HCT116 (cell line): ENCODE data around the gene HYAL1. TPM values are rescaled to one million over a fixed set of nuclear protein-coding genes. Genes with fewer than 3 reads are reported as not detected.

Experiments
- ATAC-seq: fragments of 200-7000 bp; cut with Tn5 transposase; 2 replicates; pipeline ENCODE4 v1.9.1; 2020; ENCODE audit warnings: mild to moderate bottlenecking, moderate library complexity
- BruUV-seq: library from RNA; stranded (reverse); fragments of 400-500 nt; replicated peaks from 2 replicates; lab custom pipeline; 2021; lab: Mats Ljungman, UMichigan
- CTCF ChIA-PET: fragments of 300-600 bp; sonication (Branson Sonifier 250); formaldehyde crosslinking; loops from one replicate; lab custom pipeline; 2021; ENCODE audit warnings: antibody characterized with exemption; lab: Charles Lee
- POLR2A ChIA-PET: fragments of 300-600, 350-600 bp; sonication (Branson Sonifier 250); formaldehyde crosslinking; loops from one replicate; lab custom pipeline; 2021; ENCODE audit warnings: antibody characterized with exemption; lab: Charles Lee
- RAD21 ChIA-PET, 2 experiments: fragments of 300-600 bp; sonication (Branson Sonifier 250); formaldehyde crosslinking; loops; one replicate each; lab custom pipeline; 2023; ENCODE audit warnings: low total read pairs in 2 of 2; ENCODE audit not compliant: uncharacterized antibody in 2 of 2, unreplicated experiment in 2 of 2, low non-redundant PET in 1 of 2; lab: Charles Lee
- DNase-seq: peaks from one replicate; pipeline ENCODE4 v3.0.0-alpha.2; 2010; ENCODE audit warnings: low read depth, low spot score
- H2AFZ ChIP-seq: fragments of 200-600 bp; shearing (Covaris generic), sonication (generic); 2 replicates; pipeline ENCODE4 v1.6.1; 2017; ENCODE audit warnings: low read depth, mixed run types, mixed read lengths, antibody characterized with exemption, low read length; ENCODE audit not compliant: poor library complexity, severe bottlenecking
- H3K27ac ChIP-seq: 2 replicates; pipeline ENCODE4 v1.5.1; 2012; ENCODE audit warnings: low read depth, low read length
- H3K27me3 ChIP-seq: fragments of 200-600 bp; sonication (generic); 2 replicates; pipeline ENCODE4 v1.6.1; 2016; ENCODE audit warnings: mixed run types, low read length, mixed read lengths; ENCODE audit not compliant: insufficient read depth
- H3K36me3 ChIP-seq, 2 experiments: fragments of 200-500 bp in 1 of 2; fragments of 200-600 bp in 1 of 2; sonication (Bioruptor generic) in 1 of 2; sonication (generic) in 1 of 2; 2 replicates each; pipeline versions ENCODE4 v1.5.1 to v1.6.1; 2014 to 2016; ENCODE audit warnings: low read length in 2 of 2, inconsistent platforms in 1 of 2, mixed read lengths in 1 of 2, mixed run types in 1 of 2; ENCODE audit not compliant: insufficient read depth in 2 of 2, control insufficient read depth in 1 of 2
- H3K4me1 ChIP-seq, 2 experiments: fragments of 200-600 bp in 1 of 2; sonication (generic) in 1 of 2; 2 replicates each; pipeline versions ENCODE4 v1.5.1 to v1.6.1; 2012 to 2017; ENCODE audit warnings: low read length in 2 of 2, inconsistent platforms in 1 of 2, mild to moderate bottlenecking in 1 of 2, mixed read lengths in 1 of 2, mixed run types in 1 of 2, moderate library complexity in 1 of 2; ENCODE audit not compliant: insufficient read depth in 2 of 2, control insufficient read depth in 1 of 2
- H3K4me2 ChIP-seq: fragments of 200-600 bp; sonication (generic); 2 replicates; pipeline ENCODE4 v1.6.1; 2017; ENCODE audit warnings: mixed run types, low read length, mixed read lengths
- H3K4me3 ChIP-seq, 2 experiments: fragments of 200-600 bp in 1 of 2; sonication (generic) in 1 of 2; replicated peaks in 1 of 2; 2 replicates each; pipeline ENCODE4 v1.5.1; 2011 to 2016; ENCODE audit warnings: low read length in 2 of 2, control low read depth in 1 of 2, low read depth in 1 of 2, mild to moderate bottlenecking in 1 of 2, mixed read lengths in 1 of 2, mixed run types in 1 of 2
- H3K79me2 ChIP-seq: fragments of 200-600 bp; sonication (generic); 2 replicates; pipeline ENCODE4 v1.6.1; 2017; ENCODE audit warnings: mild to moderate bottlenecking, mixed run types, low read length, moderate library complexity, mixed read lengths; ENCODE audit not compliant: insufficient read depth
- H3K9ac ChIP-seq: fragments of 200-600 bp; sonication (generic); 2 replicates; pipeline ENCODE4 v1.6.1; 2016; ENCODE audit warnings: low read length, mixed read lengths
- H3K9me2 ChIP-seq: fragments of 200-600 bp; sonication (generic), shearing (Covaris generic); 2 replicates; pipeline ENCODE4 v1.6.1; 2017; ENCODE audit warnings: mixed run types, mild to moderate bottlenecking, moderate library complexity; ENCODE audit not compliant: insufficient read depth
- H3K9me3 ChIP-seq, 2 experiments: fragments of 200-500 bp in 1 of 2; fragments of 200-600 bp in 1 of 2; sonication (Bioruptor generic) in 1 of 2; sonication (generic) in 1 of 2; 2 replicates each; pipeline ENCODE4 v1.6.1; 2014 to 2017; ENCODE audit warnings: low read length in 2 of 2, mixed read lengths in 2 of 2, inconsistent platforms in 1 of 2, low read depth in 1 of 2, mild to moderate bottlenecking in 1 of 2, mixed run types in 1 of 2, moderate library complexity in 1 of 2; ENCODE audit not compliant: control insufficient read depth in 1 of 2, insufficient read depth in 1 of 2
- H4K20me1 ChIP-seq: fragments of 200-600 bp; sonication (generic), shearing (Covaris generic); 2 replicates; pipeline ENCODE4 v1.6.1; 2017; ENCODE audit warnings: mixed run types, mild to moderate bottlenecking, moderate library complexity; ENCODE audit not compliant: insufficient read depth
- CBX3 ChIP-seq: IDR thresholded peaks from 2 replicates; pipeline ENCODE4 v1.6.1; 2012; ENCODE audit warnings: low read depth
- CEBPB ChIP-seq: IDR thresholded peaks from 2 replicates; pipeline ENCODE4 v1.6.1; 2012; ENCODE audit warnings: low read depth
- CTCF ChIP-seq, 3 experiments: fragments of 200-600 bp in 1 of 3; sonication (generic) in 1 of 3; IDR thresholded peaks in 2 of 3; conservative IDR thresholded peaks in 1 of 3; 2 replicates each; pipeline ENCODE4 v1.5.1; 2012 to 2017; ENCODE audit warnings: low read depth in 2 of 3, low read length in 2 of 3, antibody characterized with exemption in 1 of 3, borderline replicate concordance in 1 of 3, control low read depth in 1 of 3, mild to moderate bottlenecking in 1 of 3, mixed read lengths in 1 of 3, mixed run types in 1 of 3, moderate library complexity in 1 of 3; ENCODE audit not compliant: insufficient read depth in 1 of 3
- FOSL1 ChIP-seq: IDR thresholded peaks from 2 replicates; pipeline ENCODE4 v1.6.1; 2012; ENCODE audit warnings: low read depth
- MAX ChIP-seq: IDR thresholded peaks from 2 replicates; pipeline ENCODE4 v1.6.1; 2012
- YY1 ChIP-seq: IDR thresholded peaks from 2 replicates; pipeline ENCODE4 v1.6.1; 2011; ENCODE audit warnings: low read length, low read depth, moderate library complexity, mild to moderate bottlenecking; ENCODE audit not compliant: insufficient replicate concordance; ENCODE audit errors: extremely low read depth
- ZFX ChIP-seq: fragments of 450-650 bp; IDR thresholded peaks from 2 replicates; pipeline ENCODE4 v1.6.1; 2017
- ZNF274 ChIP-seq: fragments of 200-500 bp; sonication (Bioruptor generic); IDR thresholded peaks from 2 replicates; pipeline ENCODE4 v1.6.1; 2014; ENCODE audit warnings: mild to moderate bottlenecking, low read depth, low read length, inconsistent platforms
- intact Hi-C: fragments of 100-400 bp; cut with micrococcal nuclease; formaldehyde crosslinking; loops from 2 replicates; pipeline ENCODE4 v1.10.0; 2022
- total RNA-seq: library from RNA; stranded (reverse); gene quantifications from one replicate; pipeline ENCODE4 v1.2.1, GENCODE V29; 2021; ENCODE audit not compliant: unreplicated experiment

The HYAL1 gene
- total RNA-seq, 1 experiment from 2014 or later = 6.1 TPM

- DNase-seq (no peak), ATAC-seq (no peak)
- Histone ChIP-seq H3K36me3 (peaks cover 23 to 45% of the 10 kb centered on the region in 2 experiments), H3K9me2 (no peaks in the 10 kb centered on the region), H3K79me2 (peaks cover 42% of the 10 kb centered on the region), H3K4me1 (peaks cover 6 to 7% of the 10 kb centered on the region in 2 experiments; a peak in 3 of 4 replicates), H3K27me3 (no peaks in the 10 kb centered on the region), H4K20me1 (no peaks in the 10 kb centered on the region), H3K4me2 (no peak overlapping the region), H3K4me3 (no peak overlapping the region), H3K27ac (no peak overlapping the region), H2AFZ (no peak overlapping the region), H3K9ac (no peak overlapping the region), H3K9me3 (no peaks in the 10 kb centered on the region)
- TF ChIP-seq CBX3 (no peak), CEBPB (no peak), FOSL1 (no peak), YY1 (no peak), ZNF274 (no peak), MAX (no peak), CTCF (IDR thresholded peaks at IDR 0.05 in 2 of 3, conservative IDR thresholded peaks at IDR 0.05 in 1 of 3; ENCODE audit: borderline replicate concordance in 1 of 3, insufficient read depth in 1 of 3, low read depth in 2 of 3, low read length in 2 of 3) (no peak), ZFX (no peak)
- CTCF ChIA-PET = no interaction called here
- intact Hi-C loops = no loop called here
- POLR2A ChIA-PET = no interaction called here
- no TSS peak for BruUV-seq
- RAD21 ChIA-PET = no interaction called here
Observed at GRCh38 chr3:50287262-50287661, 16.1 kb downstream of the HYAL1 start.
